GM19372 (cell line): ENCODE results near the gene CCDC3.

Experiments
- ATAC-seq: cut with Tn5 transposase; IDR thresholded peaks from one replicate; pipeline ENCODE4 v1.9.1; 2021; ENCODE audit warnings: mild to moderate bottlenecking, low read depth, moderate library complexity; ENCODE audit not compliant: unreplicated experiment

CCDC3 gene

DNA sequence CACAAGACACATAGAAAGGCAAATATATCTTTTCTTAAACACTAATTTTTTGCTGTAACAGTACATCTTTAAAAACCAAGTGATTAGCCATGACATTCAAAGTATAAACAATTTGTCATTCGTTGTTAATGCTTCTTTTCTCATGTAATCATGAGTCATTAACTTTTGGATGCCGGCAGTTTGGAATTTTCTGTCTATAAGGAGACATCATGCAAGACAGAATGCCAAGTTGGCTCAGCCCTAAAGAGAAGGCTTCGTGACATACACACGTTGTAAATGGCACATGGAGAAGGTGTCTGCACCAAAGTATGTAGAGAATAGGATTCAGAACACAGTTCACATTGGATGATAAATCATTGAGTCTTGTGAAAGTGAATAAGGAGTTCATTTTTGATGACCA lies 35.9 kb downstream of the CCDC3 start:
- no peak for ATAC-seq

GRCh38 chr10:12962556-12962955 lies 39.0 kb downstream of the CCDC3 start:
- ATAC-seq, result no peak

DNA sequence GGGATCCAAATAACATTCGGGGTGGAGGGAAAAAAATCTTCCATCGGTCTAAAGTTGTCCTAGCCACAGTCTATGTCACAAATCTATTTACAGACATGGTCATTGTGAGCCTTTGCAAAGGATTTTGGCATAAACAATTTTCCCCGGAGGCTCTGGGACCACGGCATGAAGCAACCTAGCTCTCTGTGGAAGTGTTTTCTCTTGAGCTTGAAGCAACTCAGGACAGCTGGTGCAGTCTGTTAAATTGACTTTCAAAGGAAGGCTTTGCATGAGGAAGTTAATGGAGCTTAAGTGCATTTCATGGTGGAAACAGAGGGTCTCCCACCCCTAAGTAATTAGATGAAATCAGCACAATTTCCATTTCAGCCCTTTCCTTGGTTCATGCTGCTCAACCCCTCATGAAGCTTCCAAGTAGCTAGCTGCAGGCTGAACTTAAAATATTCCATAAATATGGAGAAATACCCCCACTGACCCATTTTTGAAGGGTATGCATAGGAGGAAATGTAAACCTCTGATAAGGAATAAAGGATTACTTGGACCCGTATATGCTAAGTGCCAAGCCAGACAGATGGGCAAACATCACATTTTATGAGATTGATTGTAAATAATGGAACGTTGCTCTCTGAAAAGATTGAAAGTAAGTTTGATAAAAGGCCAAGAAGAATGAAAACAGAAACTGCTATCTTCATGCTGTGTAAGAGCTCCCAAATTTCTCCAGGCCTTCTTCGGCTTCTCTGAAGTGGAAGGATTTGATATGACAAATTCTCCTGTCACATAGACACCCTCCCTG lies 39.9 kb downstream of the CCDC3 start:
- no peak for ATAC-seq

DNA sequence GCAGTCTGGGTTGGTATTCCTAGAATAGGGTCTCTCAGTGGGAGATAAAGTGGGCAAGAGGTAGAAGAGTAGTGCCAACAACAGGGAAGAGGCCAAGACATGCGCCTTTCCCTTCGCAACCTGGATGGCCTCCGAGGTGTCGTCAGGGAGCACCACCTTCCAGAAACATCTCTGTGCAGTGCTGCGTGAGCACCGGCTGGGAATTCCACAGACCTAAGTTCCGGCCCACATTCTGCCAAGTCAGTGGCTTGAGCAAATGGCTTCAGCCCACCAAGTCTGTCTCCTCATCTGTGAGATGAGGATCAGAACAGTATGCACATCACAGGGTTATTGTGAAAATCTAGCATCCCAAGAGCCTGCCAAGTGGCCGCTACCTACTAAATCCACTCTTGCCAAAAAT lies 40.6 kb downstream of the CCDC3 start:
- ATAC-seq, result no peak

DNA sequence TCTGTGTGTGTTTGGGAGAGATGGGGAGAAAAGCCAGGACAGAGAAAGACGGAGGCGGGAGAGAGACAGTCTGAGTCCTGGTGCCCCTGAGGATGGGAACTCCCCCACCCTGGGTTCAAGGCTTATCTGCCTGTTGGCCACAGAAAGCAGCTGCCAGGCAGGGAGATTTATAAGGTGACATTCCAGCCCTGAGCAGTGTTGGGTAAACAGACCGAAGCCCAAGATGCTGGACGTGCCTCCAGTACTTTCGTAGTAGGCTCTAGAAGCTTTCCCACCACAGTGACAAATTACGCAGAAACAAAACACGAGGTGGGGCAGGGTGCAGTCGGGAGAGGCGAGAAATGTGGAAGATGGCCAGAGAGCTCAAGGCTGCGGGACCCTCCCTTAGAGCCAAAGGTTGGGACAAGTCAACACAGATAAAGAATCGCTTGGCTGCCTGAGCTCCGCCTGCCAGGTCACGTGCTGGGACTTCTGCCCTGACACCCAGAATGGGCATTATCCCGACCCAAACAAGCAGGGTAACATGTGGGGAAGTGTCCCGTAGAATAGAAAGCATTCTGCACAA lies 41.1 kb downstream of the CCDC3 start:
- ATAC-seq, result no peak

GRCh38 chr10:12958546-12959110 lies 42.9 kb downstream of the CCDC3 start:
- ATAC-seq, result no peak

- ATAC-seq, result no peak
Observed at GRCh38 chr10:12957081-12957480, 44.4 kb downstream of the CCDC3 start.

DNA sequence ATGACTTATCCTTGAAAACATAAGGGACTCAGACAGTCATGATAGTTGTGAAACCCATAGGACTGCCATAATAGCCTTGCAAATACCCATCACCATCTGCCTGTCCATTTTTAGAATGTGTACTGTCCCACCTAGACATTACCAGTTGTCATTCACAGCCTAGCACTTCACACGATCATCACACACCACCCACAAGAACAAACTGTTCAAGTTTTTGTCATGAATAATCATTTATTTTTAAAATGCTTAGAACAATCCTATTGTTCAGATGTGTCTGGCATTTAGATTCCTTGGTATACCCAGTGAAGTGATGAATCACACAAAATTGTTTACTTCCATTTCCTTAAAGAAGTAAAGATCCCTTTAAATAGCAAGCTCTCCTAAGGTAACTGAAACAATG lies 46.6 kb downstream of the CCDC3 start:
- ATAC-seq, result no peak

DNA sequence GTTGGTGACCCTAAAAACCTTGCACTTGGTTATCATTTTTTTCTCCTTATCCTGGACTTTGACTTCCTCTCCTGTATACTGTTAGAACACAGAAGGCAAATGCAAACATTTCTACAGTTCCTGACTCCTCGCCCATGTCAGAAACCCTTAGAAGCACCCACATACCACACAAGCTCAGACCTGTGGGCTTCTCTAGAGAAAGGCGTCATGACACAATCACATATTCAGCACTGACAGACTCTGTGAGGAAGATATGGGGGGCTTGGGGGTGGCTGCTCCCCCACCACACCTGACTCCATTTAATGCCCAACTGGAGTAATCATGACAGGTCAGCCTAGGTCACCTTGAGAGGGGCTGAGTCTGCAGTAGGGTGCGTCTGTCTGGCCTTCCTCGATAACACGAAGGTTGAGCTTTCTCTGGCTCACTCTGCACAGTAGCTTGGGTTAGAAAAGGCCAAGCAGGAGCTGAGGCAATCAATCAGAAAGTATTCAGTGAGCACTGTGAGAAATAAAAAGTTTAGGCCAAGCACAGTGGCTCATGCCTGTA lies 50.9 kb downstream of the CCDC3 start:
- no peak for ATAC-seq

- no peak for ATAC-seq
Observed at GRCh38 chr10:12949248-12949647, 52.3 kb downstream of the CCDC3 start.

DNA sequence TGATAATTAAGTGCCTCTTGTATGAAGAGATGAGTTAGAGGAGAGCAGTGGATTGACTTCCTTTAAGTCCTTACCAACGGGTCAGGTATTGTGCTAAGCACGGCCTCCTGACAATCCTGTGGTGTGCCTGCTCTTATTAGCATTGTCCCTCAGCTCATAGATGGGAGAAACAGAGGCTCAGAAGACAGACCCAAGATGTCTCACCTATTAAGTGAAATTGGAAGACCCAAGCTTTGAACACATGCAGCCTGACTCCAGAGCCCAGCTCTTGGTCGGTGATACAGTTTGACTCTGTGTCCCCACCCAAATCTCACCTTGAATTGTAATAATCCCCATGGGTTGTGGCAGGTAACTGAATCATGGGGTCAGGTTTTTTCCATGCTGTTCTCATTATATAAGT lies 53.8 kb downstream of the CCDC3 start:
- no peak for ATAC-seq

DNA sequence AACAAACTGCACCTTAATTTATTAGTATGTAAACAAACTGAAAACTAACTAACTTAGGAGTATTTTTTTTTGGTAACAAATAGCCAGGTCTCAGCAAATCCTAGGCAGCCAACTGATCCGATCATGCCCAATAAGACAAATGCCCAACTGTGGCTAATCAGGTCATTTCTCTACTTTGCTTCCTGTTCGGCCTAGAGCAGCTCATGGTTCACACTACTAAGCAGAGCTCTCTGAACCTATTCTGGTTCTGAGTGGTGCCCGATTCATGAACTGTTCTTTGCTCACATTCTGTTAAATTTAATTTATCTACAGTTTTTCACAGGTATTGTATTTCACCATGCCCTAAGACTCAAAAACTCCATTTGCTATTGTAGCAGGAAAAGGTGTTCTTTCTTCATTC lies 55.1 kb downstream of the CCDC3 start:
- no peak for ATAC-seq

GRCh38 chr10:12945690-12946359 lies 55.7 kb downstream of the CCDC3 start:
- no peak for ATAC-seq

- ATAC-seq, result no peak
Observed at GRCh38 chr10:12944931-12945330, 56.6 kb downstream of the CCDC3 start.

GRCh38 chr10:12943425-12943824 lies 58.1 kb downstream of the CCDC3 start:
- ATAC-seq, result no peak

DNA sequence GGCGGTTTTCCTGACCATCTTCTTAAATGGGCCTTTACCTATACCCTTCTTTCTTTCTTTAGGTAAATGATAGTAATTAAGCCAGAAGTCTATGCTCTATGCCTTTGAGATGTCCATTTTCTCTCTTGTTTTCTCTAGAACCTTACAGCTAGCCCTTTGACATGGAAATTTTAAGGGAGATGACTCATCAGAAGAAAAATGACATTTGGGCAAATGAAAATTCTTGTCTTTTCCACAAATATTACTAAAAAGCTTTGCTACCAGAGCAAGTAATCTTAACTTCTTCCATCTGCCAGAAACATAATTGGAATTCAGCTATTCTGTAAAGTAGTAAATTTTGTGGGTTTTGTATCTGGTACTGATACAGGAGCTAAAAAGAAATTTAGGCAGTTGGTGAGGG lies 59.5 kb downstream of the CCDC3 start:
- ATAC-seq, result no peak

- no peak for ATAC-seq
Observed at GRCh38 chr10:12940791-12941190, 60.7 kb downstream of the CCDC3 start.

DNA sequence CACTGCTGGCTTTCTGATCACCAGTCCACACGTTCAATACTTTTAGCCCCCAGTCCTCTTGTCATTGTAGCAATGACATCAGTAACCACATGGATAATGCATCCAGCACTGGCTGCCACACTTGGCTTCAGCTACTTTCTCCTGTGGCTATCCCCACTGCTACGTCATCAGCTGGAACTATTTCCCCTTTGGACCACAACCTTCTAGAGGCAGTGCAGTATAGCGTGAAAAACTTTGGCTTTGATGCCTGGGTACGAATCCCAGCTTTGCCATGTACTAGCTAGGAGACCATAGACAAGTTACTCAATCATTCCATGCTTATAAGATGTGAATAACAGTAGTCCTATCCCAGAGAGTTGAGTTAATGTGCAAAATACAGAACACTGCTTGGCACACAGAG lies 63.2 kb downstream of the CCDC3 start:
- ATAC-seq, result no peak

GRCh38 chr10:12937527-12937926 lies 64.0 kb downstream of the CCDC3 start:
- no peak for ATAC-seq

- no peak for ATAC-seq
Observed at GRCh38 chr10:12934777-12935176, 66.7 kb downstream of the CCDC3 start.

DNA sequence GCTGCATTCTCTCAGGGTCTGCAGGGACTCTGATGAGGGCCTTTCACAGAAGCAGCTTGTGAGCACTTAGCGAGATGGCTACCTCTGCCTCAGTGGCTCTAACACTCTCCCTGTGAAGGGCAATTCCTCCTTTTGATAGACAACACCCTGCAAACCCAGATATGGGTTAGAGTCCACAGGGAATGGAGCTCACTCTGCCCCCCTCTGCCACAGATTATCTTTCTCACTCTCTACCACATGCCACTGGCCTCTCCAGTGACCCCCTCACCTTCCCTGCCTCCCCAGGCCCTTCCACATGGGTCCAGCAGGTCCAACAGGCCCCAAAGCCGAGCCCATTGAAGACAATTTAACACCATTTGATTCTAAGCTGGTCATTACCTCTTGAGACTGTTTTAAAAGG lies 72.1 kb downstream of the CCDC3 start:
- no peak for ATAC-seq
